GM08714 (cell line): ENCODE data around the gene ZNF286A.
A peak's percentile ranks its signal among the peaks of the same experiment; 100 is the strongest.
"Not testable (repeated sequence)": the region's sequence is repeated elsewhere in the genome, so short reads cannot be mapped to it uniquely, and the experiment has no call there.

ENCODE experiments used
- H3K4me3 ChIP-seq: fragments of 200-500 bp; sonication (Bioruptor generic); 2 replicates; pipeline ENCODE4 v1.5.1; 2014; ENCODE audit warnings: mild to moderate bottlenecking, low read length, inconsistent platforms
- ZNF274 ChIP-seq: IDR thresholded peaks from 2 replicates; pipeline ENCODE4 v1.6.1; 2012; ENCODE audit warnings: mild to moderate bottlenecking, low read depth, low read length

The ZNF286A gene

DNA sequence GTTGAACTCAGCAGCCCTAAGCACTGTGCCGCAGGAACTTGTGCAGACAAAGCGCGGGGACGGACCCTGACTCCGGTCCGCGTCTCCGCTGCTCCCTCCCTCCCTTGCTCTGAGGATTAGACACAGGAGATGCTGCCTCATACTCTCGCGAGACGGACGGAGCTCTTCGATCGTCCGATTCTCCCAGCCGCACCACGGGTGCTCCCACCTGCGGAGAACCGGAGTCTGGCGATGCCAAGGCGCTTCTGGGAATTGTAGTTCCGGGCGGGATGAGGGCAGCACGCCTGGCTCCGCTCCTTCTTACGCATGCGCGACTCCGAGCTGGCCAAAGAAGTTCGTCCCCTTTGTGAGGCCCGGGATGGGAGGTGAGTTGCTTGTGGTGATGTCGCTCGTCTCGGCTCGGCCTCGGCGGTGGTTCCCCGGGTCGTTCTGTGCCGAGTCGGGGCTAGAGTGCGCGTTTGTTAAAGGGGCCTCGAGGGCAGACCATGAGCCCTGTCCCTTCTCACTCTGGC lies at the start of gene ZNF286A:
ZNF286A (plus strand) TSS at position 340 of the 512 bp plus-strand sequence. CDS start 578 bp downstream, outside the sequence.
- peak within 1 kb of the TSS; percentile 53 for H3K4me3 ChIP-seq

- no peak overlapping the region for H3K4me3 ChIP-seq
- no peak for TF ChIP-seq ZNF274
These were observed 49.6 kb upstream of the ZNF286A start for GRCh38 chr17:15649861-15650421.

DNA sequence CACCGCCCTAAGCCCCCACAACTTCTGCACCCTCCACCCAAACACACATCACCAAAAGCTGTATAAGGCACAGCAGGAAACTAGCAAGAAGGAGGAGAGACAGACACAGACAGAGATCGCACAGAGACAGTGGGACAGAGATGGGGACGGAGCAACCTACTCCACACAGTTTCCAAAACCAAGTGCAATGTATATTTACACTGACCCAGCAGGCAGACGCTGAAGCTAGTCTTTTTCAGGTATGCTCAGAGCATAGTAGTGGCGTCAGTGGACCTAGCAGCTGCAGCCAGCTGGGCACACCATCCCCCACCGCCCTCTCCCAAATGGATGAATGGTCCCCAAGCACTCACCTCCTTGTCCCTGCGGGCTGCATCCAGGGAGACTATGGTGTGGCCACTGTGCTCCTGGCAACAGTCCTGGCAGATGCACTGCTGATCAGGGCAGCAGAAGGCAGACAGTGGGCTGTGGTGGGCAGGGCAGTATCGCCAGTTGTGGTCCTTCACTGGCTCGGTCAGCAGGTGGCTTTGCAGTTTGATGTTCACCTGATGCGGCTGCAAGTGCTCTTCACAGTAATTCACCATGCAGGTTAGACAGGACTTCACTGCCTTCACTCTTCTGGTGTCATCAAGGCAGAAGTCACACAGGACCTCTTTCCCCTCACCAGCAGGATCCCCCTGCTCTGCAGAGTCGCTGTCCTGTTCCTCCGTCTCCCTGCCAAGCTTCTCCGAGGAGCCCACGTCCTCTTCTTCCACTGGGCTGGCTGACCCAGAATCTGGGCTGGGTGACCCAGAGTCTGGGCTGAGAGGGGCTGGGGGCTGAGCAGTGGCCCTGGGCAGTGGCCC lies 48.6 kb upstream of the ZNF286A start:
- H3K4me3 ChIP-seq, result no peak overlapping the region
- no peak for TF ChIP-seq ZNF274

DNA sequence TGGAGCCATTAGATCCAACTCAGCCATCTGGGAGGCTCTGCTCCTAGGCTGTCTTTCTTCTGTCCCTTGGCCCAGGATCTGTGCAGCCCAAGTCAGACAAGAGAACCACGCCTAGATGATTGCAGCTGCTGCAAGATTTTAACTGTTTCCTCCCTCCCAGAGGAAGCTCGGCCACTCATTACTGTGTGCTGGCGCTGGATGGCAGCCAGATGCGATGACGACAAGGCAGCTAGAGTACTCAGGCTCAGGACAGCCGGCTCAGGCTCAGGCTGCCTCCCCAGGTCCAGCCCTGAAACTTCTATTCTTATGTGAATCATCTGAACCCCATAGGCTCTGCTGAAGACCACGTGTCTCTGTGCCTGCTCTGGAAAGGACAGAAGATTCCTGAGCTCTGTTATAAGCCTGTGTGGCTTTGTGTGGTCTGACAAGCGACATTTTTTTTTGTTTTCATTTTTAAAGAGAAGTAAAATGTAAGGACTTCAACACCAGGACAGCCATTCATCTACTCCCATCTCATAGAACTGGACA lies 47.9 kb upstream of the ZNF286A start:
- no peak overlapping the region for H3K4me3 ChIP-seq
- TF ChIP-seq ZNF274, result no peak

GRCh38 chr17:15652960-15653359 lies 46.6 kb upstream of the ZNF286A start:
- no peak for TF ChIP-seq ZNF274
- H3K4me3 ChIP-seq, result no peak overlapping the region

- H3K4me3 ChIP-seq, result not testable (repeated sequence)
These were observed 45.2 kb upstream of the ZNF286A start for GRCh38 chr17:15654401-15654800.

DNA sequence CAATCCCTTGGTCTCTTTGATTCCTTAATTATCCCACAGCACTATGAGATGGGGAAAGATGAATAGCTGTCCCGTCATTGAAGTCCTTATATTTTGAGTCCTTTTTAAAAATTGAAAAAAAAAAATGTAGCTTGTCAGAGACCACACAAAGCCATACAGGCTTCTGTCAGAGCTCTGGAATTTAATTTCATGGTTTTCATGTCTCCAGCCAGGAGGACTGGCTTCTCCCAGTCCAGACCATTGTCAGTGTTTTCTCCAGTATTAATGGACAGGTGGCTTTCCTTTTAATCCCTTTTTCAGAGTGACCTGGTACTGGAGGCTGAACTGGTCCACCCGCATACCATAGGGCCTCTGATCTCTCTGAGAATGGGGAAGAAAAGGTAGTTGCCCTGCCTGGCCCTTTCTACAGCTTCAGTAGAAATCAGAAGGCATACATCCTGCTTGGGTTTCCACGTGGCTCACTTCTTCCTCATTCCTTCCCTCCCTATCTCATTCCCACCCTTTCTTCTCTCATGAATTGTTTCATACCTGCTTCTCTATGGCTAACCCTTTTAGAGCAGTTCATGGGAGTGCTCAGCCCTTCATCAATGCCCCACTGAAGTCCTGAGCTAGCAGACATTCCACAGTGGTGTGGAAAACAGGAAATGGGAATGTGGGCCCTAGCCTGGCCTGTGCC lies 44.5 kb upstream of the ZNF286A start:
- no peak overlapping the region for H3K4me3 ChIP-seq
- TF ChIP-seq ZNF274, result no peak

DNA sequence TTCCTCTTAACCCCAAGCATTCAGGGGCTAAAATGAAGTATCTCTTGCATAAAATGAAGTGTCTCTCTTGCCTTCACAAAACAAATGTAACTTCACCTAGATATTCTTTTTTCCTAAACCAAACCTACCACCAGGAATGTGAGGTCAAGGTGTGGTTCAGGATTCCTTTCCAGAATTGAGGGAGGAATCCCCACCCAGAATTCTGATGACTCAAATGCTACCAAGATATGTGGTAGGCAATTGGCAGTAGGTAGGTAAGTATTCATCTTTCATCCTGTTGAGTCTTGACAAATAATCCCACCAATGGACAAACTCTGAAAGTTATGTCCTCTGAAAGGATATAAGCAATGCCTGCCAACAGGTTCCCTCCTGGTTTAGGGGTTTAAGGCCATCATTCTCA lies 41.7 kb upstream of the ZNF286A start:
- no peak for TF ChIP-seq ZNF274
- H3K4me3 ChIP-seq, result no peak overlapping the region

- no peak overlapping the region for H3K4me3 ChIP-seq
- no peak for TF ChIP-seq ZNF274
These were observed 41.3 kb upstream of the ZNF286A start for GRCh38 chr17:15658296-15658695.

- no peak overlapping the region for H3K4me3 ChIP-seq
- no peak for TF ChIP-seq ZNF274
These were observed 40.3 kb upstream of the ZNF286A start for GRCh38 chr17:15659236-15659635.

- TF ChIP-seq ZNF274, result no peak
- no peak overlapping the region for H3K4me3 ChIP-seq
These were observed 39.9 kb upstream of the ZNF286A start for GRCh38 chr17:15659663-15660062.

GRCh38 chr17:15660077-15660476 lies 39.5 kb upstream of the ZNF286A start:
- H3K4me3 ChIP-seq, result no peak overlapping the region
- TF ChIP-seq ZNF274, result no peak

DNA sequence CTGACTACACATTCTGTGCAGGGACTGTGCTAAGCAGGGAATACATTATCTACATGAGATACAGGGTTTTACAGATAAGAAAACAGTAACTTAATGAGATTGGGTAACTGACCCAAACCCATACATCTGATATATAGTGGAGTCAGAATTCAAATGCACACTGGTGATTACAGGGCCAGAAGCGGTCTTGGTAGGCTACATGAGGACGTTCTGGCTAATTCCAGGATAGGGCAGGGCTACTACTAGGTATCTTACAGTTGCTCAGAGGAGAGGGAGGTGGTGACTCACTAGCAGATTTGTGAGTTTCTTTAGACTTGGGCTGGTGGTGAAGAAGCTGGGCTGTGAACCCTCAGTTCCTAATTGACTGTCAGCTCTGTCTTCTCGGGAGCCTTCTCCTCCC lies 36.9 kb upstream of the ZNF286A start:
- H3K4me3 ChIP-seq, result no peak overlapping the region
- TF ChIP-seq ZNF274, result no peak

DNA sequence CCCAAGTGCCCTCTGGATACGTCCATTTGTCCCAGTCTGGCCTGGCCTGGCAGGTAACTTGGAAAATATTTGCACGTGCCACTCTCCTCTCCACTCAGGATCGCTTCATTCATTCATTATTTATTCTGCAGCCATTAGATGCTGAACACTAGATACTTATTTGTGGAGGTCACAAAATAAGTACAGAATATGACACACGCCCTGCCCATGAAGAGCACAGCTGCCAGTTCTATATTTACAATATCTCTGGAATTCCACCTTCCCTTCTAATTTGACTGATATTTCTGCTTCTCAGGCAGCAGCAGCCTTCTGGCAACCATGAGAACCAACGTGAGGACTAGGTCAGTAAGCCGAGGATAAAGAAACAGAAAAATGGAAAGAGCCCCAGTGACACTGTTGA lies 36.4 kb upstream of the ZNF286A start:
- no peak overlapping the region for H3K4me3 ChIP-seq
- TF ChIP-seq ZNF274, result no peak

- no peak overlapping the region for H3K4me3 ChIP-seq
- no peak for TF ChIP-seq ZNF274
These were observed 35.9 kb upstream of the ZNF286A start for GRCh38 chr17:15663691-15664090.

DNA sequence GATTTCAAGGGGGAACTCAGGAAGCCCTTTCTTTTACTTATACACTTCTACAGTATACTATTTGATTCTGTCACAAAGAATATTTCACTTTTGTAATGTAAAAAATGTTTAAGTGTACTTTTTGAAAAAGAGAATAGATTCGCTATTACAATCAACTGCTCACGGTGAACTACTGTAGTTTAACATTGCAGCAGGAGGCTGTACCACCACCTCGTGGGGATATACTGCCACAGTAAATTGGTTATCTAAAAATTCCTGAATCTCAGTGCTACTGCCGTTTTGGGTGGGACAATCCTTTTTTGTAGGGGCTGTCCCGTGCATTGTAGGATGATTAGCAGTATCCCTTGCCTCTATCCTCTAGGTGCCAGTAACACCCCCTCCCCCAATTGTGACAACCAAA lies 30.0 kb upstream of the ZNF286A start:
- H3K4me3 ChIP-seq, result not testable (repeated sequence)

- H3K4me3 ChIP-seq, result not testable (repeated sequence)
These were observed 24.9 kb upstream of the ZNF286A start for GRCh38 chr17:15674640-15675039.

GRCh38 chr17:15675991-15676390 lies 23.6 kb upstream of the ZNF286A start:
- not testable (repeated sequence) for H3K4me3 ChIP-seq

DNA sequence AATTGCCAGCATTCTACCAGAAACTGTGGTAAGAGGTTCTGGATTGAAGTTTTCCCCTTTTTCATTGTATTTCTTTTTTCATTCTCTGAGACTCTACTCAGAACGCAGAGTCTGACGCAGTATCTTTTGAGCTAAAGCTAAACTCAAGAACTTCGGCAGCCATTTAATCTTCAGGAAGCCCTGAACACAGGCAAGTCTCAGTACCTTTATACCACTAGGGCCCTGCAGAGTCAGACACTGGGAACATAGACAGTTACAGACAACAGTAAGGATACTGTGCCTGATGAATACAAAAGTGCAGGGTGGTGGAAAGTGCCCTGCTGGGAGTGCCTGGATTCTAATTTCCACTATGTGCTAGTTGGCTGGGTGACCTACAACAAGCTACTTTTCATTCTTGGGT lies 16.4 kb upstream of the ZNF286A start:
- H3K4me3 ChIP-seq, result not testable (repeated sequence)
